ENCODE results near the gene KBTBD13. TPM values are rescaled to one million over a fixed set of nuclear protein-coding genes. Genes with fewer than 3 reads are reported as not detected.

KBTBD13 gene
- total RNA-seq, 1 experiment from 2014 or later, result not detected

GRCh38 chr15:65085990-65086679 lies 9.6 kb downstream of the KBTBD13 start:
- Mint-ChIP-seq H3K9me3 (ENCODE audit: unreplicated experiment) (no peaks in the 10 kb centered on the region), H3K36me3 (ENCODE audit: insufficient read depth, unreplicated experiment) (no peaks in the 10 kb centered on the region), H3K4me1 (ENCODE audit: insufficient read depth, unreplicated experiment) (peaks cover 7% of the 10 kb centered on the region), H3K27ac (ENCODE audit: low read depth, unreplicated experiment) (no peak overlapping the region), H3K4me3 (ENCODE audit: unreplicated experiment) (no peak overlapping the region), H3K27me3 (ENCODE audit: insufficient read depth, unreplicated experiment) (peaks cover 38% of the 10 kb centered on the region)
- intact Hi-C loops (cut with micrococcal nuclease), result no loop called here
- DNase-seq (ENCODE audit: unreplicated experiment), result peak; percentile 66
- ChIA-PET POLR2A (no interaction called here), CTCF (interaction anchor here (0.5 to 4.0 kb wide), 5 partner anchors 14 to 122 kb away, joined by 3 to 22 read pairs (median 5); no protein-coding TSS in a partner anchor)
- TF ChIP-seq CTCF (IDR thresholded peaks at IDR 0.05; ENCODE audit: unreplicated experiment), result peak; percentile 51
- no TSS peak for BruUV-seq (replicated peaks)

GRCh38 chr15:65086680-65087111 lies 10.2 kb downstream of the KBTBD13 start:
- intact Hi-C loops (cut with micrococcal nuclease), result no loop called here
- Mint-ChIP-seq H3K27me3 (ENCODE audit: insufficient read depth, unreplicated experiment) (peaks cover 38% of the 10 kb centered on the region), H3K4me3 (ENCODE audit: unreplicated experiment) (no peak overlapping the region), H3K36me3 (ENCODE audit: insufficient read depth, unreplicated experiment) (no peaks in the 10 kb centered on the region), H3K4me1 (ENCODE audit: insufficient read depth, unreplicated experiment) (peaks cover 7% of the 10 kb centered on the region), H3K9me3 (ENCODE audit: unreplicated experiment) (no peaks in the 10 kb centered on the region), H3K27ac (ENCODE audit: low read depth, unreplicated experiment) (no peak overlapping the region)
- POLR2A ChIA-PET, result interaction anchor here (0.6 kb wide), 1 partner anchor 246 kb away, joined by 3 read pairs; no protein-coding TSS in a partner anchor
- CTCF ChIA-PET, result interaction anchor here (0.5 to 4.0 kb wide), 7 partner anchors 14 to 375 kb away, joined by 3 to 22 read pairs (median 4); no protein-coding TSS in a partner anchor
- BruUV-seq (replicated peaks), result no TSS peak
- TF ChIP-seq CTCF (IDR thresholded peaks at IDR 0.05; ENCODE audit: unreplicated experiment), result no peak
- DNase-seq (ENCODE audit: unreplicated experiment), result no peak

- DNase-seq (ENCODE audit: unreplicated experiment), result no peak
- Mint-ChIP-seq H3K4me3 (ENCODE audit: unreplicated experiment) (no peak overlapping the region), H3K36me3 (ENCODE audit: insufficient read depth, unreplicated experiment) (no peaks in the 10 kb centered on the region), H3K27ac (ENCODE audit: low read depth, unreplicated experiment) (no peak overlapping the region), H3K4me1 (ENCODE audit: insufficient read depth, unreplicated experiment) (peaks cover 6% of the 10 kb centered on the region), H3K9me3 (ENCODE audit: unreplicated experiment) (no peaks in the 10 kb centered on the region), H3K27me3 (ENCODE audit: insufficient read depth, unreplicated experiment) (peaks cover 34% of the 10 kb centered on the region)
- POLR2A ChIA-PET, result interaction anchor here (0.6 to 0.7 kb wide), 3 partner anchors 17 to 247 kb away, joined by 3 read pairs; no protein-coding TSS in a partner anchor
- TF ChIP-seq CTCF (IDR thresholded peaks at IDR 0.05; ENCODE audit: unreplicated experiment), result no peak
- no TSS peak for BruUV-seq (replicated peaks)
- intact Hi-C loops (cut with micrococcal nuclease), result no loop called here
- CTCF ChIA-PET, result interaction anchor here (0.7 to 4.0 kb wide), 9 partner anchors 10 to 374 kb away, joined by 3 to 22 read pairs (median 4); no protein-coding TSS in a partner anchor
Measured at GRCh38 chr15:65087411-65087810, 10.9 kb downstream of the KBTBD13 start.

GRCh38 chr15:65087873-65088642 lies 11.5 kb downstream of the KBTBD13 start:
- Mint-ChIP-seq H3K4me1 (ENCODE audit: insufficient read depth, unreplicated experiment) (no peaks in the 10 kb centered on the region), H3K27ac (ENCODE audit: low read depth, unreplicated experiment) (no peak overlapping the region), H3K4me3 (ENCODE audit: unreplicated experiment) (no peak overlapping the region), H3K27me3 (ENCODE audit: insufficient read depth, unreplicated experiment) (peaks cover 28% of the 10 kb centered on the region), H3K36me3 (ENCODE audit: insufficient read depth, unreplicated experiment) (no peaks in the 10 kb centered on the region), H3K9me3 (ENCODE audit: unreplicated experiment) (no peaks in the 10 kb centered on the region)
- BruUV-seq (replicated peaks), result no TSS peak
- no peak for DNase-seq (ENCODE audit: unreplicated experiment)
- TF ChIP-seq CTCF (IDR thresholded peaks at IDR 0.05; ENCODE audit: unreplicated experiment), result no peak
- intact Hi-C loops (cut with micrococcal nuclease), result no loop called here
- POLR2A ChIA-PET, result interaction anchor here (0.6 to 0.7 kb wide), 2 partner anchors 18 to 54 kb away, joined by 3 read pairs; no protein-coding TSS in a partner anchor
- CTCF ChIA-PET, result interaction anchor here (0.6 to 1.4 kb wide), 6 partner anchors 11 to 54 kb away, joined by 3 to 8 read pairs (median 4); no protein-coding TSS in a partner anchor
